ENCODE data around the gene CGB5.

The CGB5 gene

DNA sequence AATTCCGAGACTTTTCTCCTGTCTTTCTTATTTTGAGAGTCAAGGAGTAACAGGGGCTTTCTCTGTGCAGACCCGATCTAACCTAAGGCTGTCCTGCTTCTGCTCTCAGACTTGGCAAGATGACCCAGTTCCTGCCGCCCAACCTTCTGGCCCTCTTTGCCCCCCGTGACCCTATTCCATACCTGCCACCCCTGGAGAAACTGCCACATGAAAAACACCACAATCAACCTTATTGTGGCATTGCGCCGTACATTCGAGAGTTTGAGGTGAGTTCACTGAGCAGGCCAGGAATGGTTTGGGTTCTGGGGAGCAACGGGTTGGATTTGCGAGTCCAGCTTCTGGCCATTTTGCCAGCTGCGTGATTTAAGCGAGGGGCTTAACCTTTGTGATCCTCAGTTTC is 42.6 kb downstream of the CGB5 start:
- DNase-seq (ENCODE audit: low spot score): no peak

DNA sequence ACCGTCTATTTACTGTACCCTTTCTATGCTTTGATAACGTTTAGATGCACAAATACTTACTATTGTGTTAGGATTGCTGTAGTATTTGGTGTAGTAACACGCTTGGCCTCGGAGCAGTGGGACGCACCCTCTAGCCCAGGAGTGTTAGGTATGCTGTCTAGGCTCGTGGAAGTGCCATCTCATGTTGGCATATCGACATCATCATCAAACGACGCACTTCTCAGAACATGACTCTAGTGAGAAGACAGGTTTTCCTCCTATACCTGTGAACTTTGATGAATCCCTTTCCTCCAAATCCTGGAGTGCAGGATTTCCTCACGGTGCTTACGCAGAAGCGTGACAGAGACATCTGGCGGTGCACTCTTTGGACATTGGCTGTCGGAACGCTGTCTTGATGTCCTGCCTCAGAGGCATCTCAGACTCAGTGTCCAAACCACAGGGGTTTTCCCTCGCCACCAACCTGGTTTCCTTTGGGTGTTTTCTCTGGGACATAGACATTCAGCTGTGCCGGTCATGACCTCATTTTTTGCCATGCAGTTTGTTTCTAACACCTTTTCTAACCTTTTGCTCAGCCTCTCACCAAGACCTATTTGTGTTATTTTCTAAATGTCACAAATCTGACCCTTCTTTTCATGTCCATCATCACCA is 47.9 kb downstream of the CGB5 start:
- DNase-seq (ENCODE audit: low spot score): no peak

DNA sequence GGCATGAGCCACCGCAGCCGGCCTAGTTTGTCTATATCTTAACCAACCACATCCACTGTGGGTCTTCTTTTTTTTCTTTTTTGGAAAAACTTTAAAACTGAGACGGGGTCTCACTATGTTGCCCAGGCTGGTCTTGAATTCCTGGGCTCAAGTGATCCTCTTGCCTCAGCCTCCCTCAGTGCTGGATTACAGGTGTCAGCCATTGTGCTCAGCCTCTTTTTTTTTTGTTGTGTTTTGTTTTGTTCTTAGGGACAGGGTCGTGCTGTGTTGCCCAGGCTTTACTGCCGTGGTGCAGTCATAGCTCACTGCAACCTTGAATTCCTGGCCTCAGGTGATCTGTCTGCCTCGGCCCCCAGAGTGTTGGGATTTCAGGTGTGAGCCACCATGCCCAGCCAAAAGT is 49.0 kb downstream of the CGB5 start:
- no peak for DNase-seq (ENCODE audit: low spot score)
